A204.1 (cell line): ENCODE data around the gene TNIP3.
"Not testable (repeated sequence)": the region's sequence is repeated elsewhere in the genome, so short reads cannot be mapped to it uniquely, and the experiment has no call there.

Source experiments
- FAIRE-seq: peaks from 2 replicates; lab custom pipeline; 2012; peaks lifted over from hg19 to GRCh38; lab: Jason Lieb, UNC

Gene TNIP3

DNA sequence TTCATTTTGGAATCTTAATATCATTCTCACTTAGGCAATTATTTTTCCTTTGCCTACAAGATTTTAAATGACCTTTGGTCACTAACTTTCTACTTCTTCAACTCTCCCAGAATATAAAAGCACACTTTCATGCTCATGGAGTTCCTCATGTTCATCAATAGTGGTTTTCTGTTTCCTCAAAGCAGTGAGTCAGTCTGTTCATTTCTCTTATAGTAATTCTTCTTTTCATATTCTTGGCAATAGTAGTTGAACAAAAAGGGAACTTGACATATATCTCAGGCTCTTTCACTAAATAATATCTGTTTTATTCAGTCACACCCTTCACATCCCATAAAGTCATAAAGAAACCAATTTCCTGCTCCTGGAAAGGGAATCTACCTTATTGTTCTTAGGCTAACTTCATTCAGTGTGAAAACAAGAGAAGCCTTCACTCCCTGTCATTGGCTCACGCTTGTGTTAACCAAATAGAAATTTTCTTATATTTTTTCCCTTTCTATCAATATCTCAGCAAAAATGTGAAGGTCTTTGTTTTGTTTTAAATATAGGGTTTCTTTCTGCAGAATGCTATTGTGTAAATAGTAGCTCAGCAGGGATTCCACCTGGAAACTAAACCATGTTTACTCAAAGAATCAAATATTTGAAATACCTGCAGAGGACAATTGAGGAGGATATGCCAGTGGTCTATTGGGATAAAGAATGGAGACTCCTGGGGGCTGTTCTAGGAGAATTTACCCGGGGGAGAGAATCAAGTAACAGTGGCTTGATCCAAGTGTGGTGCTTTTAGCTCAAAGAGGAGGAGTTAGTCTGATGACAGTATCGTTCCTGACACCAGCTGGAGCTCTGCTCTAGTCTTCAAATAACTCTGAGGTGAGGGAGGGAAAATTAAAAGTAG lies 13.4 kb upstream of the TNIP3 start:
- no peak for FAIRE-seq

DNA sequence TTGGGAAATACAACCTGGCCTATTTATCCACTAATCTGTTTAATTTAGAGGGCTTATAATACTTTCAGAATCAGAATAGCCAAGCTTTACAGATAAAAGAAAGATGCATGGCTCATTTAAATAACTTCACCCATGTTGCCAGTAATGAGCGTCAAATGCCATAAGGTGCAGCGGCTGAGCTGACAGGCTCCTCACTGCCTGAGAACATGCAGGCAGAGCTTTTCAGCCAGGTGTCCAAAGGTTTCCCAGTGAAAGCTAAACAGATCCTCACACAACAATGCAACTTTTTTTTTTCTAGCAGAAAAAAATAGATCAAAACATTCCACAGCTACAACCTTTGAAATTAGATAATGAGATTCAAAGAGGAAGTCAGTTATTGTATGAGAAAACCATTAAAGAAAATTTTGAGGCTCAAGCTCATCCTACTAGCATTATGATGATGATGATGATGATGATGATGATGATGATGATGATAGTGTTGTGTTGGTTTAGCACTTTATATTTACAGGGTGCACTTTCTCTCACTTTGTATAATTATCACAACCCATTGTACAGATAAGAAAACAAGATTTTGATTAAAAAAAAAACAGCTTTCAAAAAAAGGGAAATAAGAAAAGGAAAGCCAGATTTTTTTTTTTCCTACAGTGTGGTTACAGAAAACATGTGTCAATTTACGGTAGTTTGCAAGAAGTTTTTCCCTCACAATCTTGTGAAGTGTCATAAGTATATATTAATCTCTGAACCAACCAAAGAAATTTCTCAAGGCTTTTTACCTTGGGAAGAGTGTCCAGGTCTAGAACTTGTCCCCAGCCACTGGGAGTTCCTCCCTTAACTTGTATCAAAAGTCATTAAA lies 12.2 kb upstream of the TNIP3 start:
- no peak for FAIRE-seq

DNA sequence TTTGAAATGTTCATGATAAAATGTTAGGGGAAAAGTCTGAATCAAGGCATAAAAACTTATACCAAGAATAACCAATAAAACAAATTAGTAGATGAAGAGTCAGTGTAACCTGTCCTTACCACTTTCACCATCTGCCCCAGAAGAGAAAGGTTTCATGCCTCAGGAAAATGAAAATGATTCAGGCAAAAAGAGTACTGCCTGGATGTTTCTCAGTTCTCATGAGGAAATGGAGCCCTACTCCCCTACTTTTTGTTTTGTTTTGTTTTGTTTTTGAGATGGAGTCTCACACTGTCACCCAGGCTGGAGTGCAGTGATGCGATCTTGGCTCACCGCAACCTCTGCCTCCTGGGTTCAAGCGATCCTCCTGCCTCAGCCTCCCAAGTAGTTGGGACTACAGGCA lies 7.4 kb upstream of the TNIP3 start:
- FAIRE-seq = not testable (repeated sequence)

DNA sequence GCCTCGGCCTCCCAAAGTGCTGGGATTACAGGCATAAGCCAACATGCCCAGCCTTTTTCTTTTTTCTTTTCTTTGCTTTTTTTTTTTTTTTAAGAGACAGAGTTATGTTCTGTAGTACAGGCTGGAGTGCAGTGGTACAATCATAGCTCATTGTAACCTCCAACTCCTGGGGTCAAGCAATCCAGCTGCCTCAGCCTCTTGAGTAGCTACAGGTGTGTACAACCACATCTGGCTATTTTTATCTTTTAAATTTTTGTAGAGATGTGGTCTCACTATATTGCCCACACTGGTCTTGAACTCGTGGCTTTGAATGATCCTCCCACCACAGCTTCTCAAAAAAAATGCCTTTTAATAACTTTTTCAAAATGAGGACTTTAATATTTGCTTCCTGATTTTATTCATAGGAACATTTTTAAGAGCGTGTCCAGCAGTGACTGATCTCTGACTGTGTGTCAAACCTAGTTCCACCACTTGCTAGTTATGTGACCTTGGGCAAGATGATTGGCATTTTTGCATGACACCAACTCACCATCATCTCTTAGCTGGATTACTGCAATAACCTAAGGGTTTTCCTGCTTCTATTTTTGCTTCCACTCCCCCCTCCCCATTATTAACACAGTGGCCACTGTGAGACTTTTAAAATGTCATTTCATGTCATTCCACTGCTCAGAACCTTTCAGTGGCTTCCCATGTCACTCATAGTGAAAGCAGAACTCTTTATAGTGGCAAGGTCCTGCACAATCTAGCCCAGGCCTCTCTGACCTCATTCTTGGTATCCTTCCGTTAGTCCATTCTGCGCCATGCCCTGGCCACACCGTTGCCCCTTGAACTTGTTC lies 4.5 kb upstream of the TNIP3 start:
- no peak for FAIRE-seq

DNA sequence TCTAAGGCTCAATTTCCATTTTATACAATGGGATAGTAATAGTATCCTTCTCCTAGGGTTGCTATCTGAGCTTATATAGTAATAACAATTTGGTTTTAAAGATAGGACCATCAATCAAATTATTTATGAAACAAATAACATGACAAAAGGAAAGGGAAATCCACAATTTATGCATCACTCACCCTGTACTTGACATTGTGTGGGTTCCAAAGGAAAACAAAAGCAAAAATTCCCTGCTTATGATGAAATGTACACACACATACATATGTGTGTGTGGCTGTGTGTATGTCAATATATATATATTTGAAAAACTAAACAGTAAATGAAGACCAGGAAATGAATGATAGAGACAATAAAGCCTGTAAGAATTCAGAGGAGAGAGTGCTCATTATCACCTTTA lies 2.9 kb upstream of the TNIP3 start:
- FAIRE-seq = no peak

DNA sequence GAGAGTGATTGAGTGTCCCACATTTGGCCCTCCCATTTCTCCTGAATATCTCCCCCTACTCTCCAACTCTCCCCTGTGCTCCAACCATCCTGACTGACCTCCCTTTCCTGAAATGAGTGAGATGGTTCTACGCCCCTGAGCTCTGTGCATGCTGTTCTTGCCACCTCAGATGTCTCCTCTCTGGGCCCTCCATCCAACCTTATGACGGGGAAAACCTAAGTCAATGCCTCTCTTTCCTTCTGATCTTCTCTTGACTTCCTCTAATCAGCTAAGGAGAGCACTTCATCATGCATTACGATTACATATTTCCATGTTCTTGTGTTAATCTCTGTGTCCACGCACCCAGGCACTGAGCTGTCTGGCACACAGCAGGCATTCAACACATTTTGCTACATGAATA lies 1.1 kb upstream of the TNIP3 start:
- FAIRE-seq = no peak

DNA sequence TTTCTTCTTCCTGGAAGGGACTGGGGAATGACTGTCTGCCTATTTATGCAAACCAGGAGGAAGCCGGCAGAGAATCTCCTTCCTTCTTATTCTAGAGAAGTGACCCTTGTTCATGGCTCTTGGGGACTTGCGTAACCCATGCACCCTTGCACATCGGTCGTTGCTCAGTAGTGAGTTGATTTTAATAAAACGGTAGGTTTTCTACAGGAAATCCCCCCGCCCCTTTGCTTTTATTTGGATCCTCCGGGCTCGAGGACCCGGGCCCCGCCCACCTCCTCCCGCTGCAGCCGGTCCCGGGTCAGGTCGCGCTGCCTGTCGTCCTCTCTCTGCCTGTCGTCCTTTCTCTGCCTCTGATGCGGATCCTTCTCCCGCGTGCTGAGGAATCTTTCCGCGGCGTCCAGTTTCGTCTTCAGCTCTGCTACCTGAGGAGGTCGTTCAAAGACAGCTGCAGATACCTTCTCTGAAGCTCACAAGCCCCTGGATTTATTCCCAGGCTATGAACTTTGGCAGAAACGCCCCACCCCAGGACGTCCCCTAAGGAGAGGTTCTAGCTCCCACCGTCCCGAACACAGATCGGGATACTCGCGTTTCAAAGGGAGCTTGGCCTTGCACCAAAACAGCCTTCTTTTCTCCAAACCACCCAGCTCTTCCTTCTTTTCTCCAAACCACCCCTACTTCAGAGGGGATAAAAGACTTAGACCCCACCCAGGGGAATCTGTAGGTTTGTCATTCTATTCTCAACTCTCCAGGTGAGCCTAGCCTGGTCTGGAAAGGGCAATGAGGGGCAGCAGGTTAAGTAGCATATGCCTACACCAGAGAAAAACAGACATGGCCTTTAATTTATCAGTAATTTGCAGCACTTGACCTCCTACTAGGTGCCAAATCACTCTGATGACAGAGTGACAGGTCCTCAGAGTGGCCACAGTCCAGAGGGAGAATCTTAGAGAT lies 7.0 kb downstream of the TNIP3 start:
- no peak for FAIRE-seq

DNA sequence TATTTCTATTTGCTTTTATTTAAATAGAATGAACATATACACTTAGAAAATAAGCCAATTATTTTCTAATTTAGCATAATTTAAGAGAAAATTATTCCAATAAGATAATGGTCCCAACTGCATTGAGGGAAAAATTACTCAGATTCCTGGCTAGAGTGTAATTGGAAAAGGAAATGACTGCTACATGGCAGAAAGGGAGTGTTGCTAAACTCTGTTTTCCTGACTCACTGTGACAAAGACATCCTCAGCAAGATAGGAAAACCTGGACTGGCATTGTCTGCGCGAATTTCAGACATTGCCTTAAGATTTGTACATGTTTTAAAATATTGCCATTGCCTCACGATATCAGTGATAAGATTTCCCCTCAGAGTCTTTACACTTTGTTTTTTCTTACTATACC lies 8.2 kb downstream of the TNIP3 start:
- no peak for FAIRE-seq

DNA sequence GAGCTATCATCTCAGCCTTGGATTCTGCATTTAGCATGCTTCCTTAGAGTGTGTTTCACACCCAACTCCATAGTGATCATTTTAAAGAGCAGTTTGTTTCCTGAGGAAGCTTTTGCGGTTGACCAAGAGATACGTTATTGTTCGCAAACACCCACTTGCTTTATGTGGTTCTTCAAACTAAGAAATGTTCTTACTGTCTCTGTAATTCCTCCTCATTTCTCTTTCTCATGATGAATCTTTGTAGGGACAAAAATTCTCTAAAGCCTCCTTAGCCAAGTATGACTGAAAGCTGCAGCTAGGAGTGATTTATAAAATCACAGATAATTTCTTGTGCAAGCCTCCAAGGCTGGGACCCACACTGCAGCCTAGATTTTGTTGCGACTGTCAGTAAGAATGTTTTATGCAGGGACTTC lies 10.0 kb downstream of the TNIP3 start:
- no peak for FAIRE-seq

DNA sequence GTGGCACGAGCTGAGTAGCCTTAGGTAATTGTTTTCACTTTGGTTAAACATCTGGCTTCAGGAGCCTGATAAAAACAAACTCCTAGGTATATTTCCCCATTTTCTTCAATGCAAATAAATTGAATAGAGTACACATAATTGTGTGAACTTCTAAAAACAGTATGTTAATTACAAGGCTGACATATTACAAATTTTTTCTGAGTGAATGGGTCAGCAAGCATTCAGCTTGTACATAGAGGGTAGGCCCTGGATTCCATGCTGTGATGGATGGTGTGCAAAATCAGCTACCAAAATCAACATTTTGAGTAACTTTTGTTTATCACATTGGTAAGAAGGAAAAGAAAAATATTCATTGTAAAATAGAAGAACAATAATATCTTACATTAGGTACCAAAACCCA lies 12.2 kb downstream of the TNIP3 start:
- FAIRE-seq = no peak

DNA sequence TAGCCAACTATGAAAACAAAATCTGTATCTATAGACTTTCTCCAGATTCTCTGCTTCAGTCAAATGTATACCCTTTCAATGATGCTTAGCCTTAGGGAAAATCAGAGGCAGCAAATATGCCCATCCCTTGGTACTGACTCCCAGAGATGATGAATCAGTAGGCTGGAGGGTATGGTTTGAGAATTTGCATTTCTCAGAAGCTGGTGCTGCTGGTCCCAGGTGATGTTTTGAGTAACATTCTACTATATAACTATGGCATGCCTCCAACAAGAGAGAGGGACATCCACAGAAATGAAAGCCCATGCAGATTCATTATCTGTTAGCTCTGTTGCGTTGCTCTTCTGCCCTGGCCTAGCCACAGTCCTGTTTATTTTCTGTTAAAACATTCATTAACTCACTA lies 13.6 kb downstream of the TNIP3 start:
- no peak for FAIRE-seq

DNA sequence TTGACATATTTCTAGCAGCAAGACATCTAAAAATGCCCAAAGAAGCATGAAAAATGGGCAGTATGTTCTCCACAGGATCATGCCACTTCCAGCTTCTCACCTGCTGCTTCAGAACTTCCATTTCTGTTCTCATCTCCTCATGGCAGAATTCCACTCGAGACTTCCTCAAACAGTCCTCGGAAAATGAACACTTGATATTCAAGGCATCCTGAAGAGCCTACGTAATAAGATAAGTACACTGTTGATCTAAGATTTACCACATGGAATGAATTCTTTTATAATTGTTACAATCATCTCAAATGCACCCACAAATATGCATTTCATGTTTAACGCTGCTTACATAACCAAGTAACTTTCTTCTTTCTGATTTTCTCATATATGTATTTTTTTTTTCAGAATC lies 14.1 kb downstream of the TNIP3 start:
- FAIRE-seq = no peak

DNA sequence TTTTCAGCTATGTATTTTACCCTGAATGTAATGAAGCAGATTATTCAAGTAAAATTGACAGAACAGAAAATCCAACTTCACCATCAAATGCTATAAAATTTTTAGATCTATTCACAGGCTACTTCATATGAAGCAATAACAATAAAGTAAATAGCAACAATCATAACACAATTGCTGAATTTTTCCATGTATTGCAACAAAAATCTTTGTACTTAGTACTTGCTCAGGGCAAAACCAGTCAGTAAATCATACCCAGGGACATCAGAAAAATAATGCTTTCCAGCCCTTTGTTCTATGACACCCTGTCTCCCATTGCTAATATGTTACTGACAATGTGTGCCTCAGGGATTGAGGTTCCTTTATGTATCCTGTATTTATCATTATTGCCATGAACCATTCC lies 15.5 kb downstream of the TNIP3 start:
- no peak for FAIRE-seq

DNA sequence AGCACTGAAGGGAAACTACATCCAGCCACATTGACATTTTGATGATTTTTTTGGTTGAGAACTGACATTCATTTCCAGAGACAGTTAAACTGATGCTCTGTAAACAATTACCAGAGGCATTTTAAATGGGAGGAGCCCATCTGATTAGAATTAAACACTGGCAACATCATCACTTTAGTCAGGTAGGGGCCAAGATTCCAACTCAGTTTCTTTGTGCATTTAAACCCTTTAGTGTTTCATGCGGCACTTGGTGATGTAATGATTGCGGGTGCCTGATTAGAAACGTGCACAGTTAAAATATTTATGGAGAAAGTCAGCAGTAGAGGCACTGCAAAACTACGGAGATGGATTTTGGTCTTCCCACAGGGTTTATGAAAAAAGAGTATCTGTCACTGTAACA lies 16.1 kb downstream of the TNIP3 start:
- FAIRE-seq = no peak

DNA sequence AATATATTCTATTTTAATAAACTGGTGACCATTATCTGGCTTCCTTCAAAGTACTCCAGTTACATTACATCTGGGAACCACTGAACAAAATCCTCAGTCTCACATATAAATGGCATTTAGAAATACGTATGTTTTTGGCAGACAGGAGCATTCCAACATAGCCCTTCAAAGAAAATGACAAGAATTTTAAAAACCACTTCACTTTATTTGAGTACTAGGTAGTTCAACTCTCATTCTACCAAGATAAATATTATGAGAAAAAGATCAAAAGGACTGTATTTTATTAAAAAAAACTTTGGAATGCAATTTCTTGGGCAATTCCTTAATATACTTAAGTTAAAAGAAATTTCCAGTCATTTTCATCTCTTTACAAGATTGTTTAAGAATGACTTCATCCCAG lies 17.6 kb downstream of the TNIP3 start:
- no peak for FAIRE-seq

DNA sequence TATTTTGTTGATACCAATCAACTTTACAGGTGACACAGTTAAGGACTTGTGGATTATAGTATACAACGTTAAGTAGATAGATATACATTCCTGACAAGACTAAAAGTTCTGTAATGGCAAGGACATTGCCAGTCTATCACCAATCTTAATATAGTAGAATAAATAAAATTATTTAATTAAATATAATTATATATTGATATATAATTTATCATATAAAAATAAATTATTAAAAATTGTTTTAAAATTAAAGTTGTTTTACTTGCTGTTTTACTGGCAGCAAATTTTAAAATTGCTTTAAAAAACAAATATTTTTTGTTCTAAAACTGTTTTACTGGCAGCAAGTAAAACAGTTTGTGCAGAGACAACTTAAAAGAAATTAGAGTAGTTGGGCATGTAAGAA lies 18.7 kb downstream of the TNIP3 start:
- peak; percentile 54 for FAIRE-seq

DNA sequence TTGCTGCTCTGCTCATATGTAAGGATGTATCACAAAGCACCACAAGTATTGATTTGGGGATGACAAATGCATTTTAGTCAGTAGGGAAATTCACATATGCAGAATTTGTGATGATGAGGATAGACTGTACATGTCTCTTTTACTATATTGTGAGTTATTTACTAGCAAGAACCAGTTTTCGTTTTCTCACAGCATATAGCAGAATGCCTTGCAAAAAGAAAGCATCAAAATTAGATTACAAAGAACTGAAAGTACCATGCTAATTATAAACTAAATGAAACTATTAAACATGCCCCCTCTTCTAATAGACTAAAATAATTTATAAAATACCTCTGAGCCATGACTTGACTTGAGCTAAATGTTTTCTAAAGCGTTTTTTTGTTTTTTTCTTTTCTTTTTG lies 20.1 kb downstream of the TNIP3 start:
- FAIRE-seq = no peak

DNA sequence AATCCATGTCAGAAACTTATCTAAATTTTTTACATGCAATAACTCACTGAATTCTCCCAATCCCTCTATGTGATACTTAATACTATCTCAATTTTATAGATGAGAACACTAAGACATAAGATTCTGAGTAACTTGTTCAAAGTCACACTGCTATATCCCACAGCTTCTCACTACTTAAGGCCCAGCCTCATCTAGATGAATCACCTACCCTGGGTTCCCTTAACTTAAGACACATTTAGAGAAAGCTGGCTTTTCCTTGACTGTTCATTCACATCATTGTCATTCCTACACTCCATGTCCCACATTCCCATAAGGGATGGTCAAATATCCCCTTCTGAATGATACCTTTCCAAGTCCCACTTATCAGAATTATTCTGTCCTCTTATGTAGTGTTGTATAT lies 21.0 kb downstream of the TNIP3 start:
- FAIRE-seq = no peak

DNA sequence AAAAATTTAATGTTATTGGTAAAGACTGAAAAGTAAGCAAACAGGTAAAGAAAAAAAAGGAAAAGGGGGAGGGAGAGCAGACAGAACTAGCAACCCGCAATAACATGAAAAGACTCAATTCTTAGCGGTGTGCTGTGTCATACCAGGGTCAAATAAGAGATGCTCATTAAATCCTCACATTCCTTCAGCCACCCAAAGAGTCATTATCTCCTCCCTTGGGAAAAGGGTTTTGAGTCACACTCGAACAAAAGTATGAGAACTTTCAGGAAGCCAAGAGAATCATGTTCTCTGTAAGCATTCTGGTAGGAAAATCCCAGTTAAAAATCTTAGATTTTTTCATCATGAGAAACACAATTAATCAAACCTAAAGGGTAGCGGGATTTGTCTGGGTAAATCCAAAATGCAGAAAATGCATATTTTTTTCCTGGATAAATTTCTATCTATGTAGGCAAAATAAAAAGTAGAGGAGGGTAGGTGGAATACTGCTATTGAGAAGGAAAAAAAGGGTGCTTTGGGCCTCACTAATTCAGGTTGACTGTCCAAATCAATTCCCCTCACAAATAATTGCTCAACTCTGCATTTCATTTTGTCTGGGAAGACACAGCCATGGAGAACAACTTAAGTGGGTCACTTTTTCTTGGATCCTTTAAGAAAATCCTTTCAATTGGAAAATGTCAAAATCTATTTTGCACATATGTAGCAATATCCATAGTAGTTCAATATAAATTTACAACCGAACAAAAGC lies 23.2 kb downstream of the TNIP3 start:
- FAIRE-seq = no peak

DNA sequence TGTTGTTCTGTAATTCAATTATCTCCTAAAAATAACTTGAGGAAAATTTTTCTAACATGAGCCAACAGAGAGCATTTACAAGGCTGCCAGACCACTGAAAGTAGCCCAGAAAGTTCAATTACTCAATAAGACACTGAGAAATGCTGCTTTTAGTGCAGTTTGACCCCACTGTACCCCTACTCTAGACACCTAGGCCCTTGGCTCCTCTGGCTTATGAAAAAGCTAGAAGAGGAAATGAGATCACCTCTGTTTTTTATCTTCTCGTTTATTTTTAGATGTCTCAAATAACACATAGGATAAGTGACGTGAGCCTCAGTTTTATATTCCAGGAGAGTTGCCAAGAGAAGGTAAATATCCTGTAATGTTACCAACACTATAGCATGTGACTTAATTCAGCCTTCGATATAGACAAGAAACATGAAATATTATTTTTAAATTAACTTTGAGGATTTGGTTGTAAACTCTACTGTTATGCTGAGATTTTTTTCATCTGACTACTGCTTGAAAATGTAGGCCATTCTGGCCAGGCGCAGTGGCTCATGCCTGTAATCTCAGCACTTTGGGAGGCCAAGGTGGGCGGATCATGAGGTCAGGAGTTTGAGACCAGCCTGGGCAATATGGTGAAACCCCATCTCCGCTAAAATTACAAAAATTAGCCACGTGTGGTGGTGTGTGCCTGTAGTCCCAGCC lies 24.4 kb downstream of the TNIP3 start:
- FAIRE-seq = no peak
